ENCODE measurements around the gene PEX1.
"Not testable (repeated sequence)": the region's sequence is repeated elsewhere in the genome, so short reads cannot be mapped to it uniquely, and the experiment has no call there.

Gene PEX1

GRCh38 chr7:92550194-92550593, 21.9 kb upstream of the PEX1 start:
- Histone ChIP-seq H2BK12ac (ENCODE audit: low read length in 2 of 2) (no peak overlapping the region), H3K27me3 (ENCODE audit: control insufficient read depth in 1 of 2, insufficient read depth in 1 of 2, low read length in 2 of 2) (no peaks in the 10 kb centered on the region), H3K18ac (ENCODE audit: low read depth in 1 of 2, low read length in 2 of 2) (no peak overlapping the region), H3K14ac (ENCODE audit: low read length in 2 of 2) (no peak overlapping the region), H2BK5ac (ENCODE audit: low read depth, low read length, poor library complexity, severe bottlenecking) (no peak overlapping the region), H2BK120ac (ENCODE audit: low read depth, low read length) (no peak overlapping the region), H3K9ac (ENCODE audit: low read length) (no peak overlapping the region), H3K4me2 (ENCODE audit: low read length, poor library complexity, severe bottlenecking) (no peak overlapping the region), H3K4me1 (ENCODE audit: control insufficient read depth, insufficient read depth, low read depth, low read length) (no peaks in the 10 kb centered on the region), H4K91ac (ENCODE audit: low read length) (no peak overlapping the region), H2AFZ (ENCODE audit: low read depth, low read length) (no peak overlapping the region), H2BK15ac (ENCODE audit: low read depth, poor library complexity, severe bottlenecking) (no peak overlapping the region), H3K36me3 (ENCODE audit: control insufficient read depth in 1 of 2, insufficient read depth in 2 of 2, low read depth in 1 of 2, low read length in 2 of 2) (no peaks in the 10 kb centered on the region), H2AK5ac (ENCODE audit: low read length, severe bottlenecking) (no peak overlapping the region), H3K27ac (ENCODE audit: low read length, poor library complexity, severe bottlenecking) (no peak overlapping the region), H4K8ac (ENCODE audit: low read length) (no peak overlapping the region), H3K9me3 (ENCODE audit: control insufficient read depth, low read length) (no peaks in the 10 kb centered on the region), H3K4ac (ENCODE audit: low read depth in 1 of 2, low read length in 2 of 2) (no peak overlapping the region), H3K23ac (ENCODE audit: low read length in 2 of 2) (no peak overlapping the region), H3K4me3 (ENCODE audit: insufficient read depth in 1 of 2, low read depth in 1 of 2, low read length in 2 of 2) (no peak overlapping the region), H3K79me1 (replicated peaks; ENCODE audit: low read length, poor library complexity, severe bottlenecking) (no peaks in the 10 kb centered on the region)
- no peak for DNase-seq
- WGBS, result 95% methylated on average over 3 of the region's 4 CpGs

DNA sequence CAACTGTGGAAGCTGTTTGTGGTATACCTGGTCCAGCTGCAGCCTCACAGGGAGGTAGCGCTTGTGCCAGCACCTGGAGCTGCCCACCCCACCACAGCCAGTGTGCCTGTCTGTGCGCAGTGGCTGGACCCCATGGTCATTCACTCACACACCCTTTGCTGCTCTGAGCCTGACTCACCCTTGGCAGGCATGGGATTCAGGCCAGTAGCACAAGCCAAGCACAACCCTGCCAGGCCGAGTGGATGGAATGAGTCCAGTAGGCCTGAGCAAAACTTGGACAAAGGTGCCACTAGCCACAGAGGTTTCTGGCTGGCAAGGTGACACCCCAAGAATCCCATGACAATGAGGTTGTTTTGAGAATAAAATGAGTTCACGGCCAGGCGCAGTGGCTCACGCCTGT, 19.3 kb upstream of the PEX1 start:
- Histone ChIP-seq H4K8ac (ENCODE audit: low read length) (no peak overlapping the region), H3K79me1 (replicated peaks; ENCODE audit: low read length, poor library complexity, severe bottlenecking) (no peaks in the 10 kb centered on the region), H3K27ac (ENCODE audit: low read length, poor library complexity, severe bottlenecking) (no peak overlapping the region), H3K4ac (ENCODE audit: low read depth in 1 of 2, low read length in 2 of 2) (no peak overlapping the region), H3K36me3 (ENCODE audit: control insufficient read depth in 1 of 2, insufficient read depth in 2 of 2, low read depth in 1 of 2, low read length in 2 of 2) (no peaks in the 10 kb centered on the region), H3K27me3 (ENCODE audit: control insufficient read depth in 1 of 2, insufficient read depth in 1 of 2, low read length in 2 of 2) (no peaks in the 10 kb centered on the region), H2BK12ac (ENCODE audit: low read length in 2 of 2) (no peak overlapping the region), H3K9me3 (ENCODE audit: control insufficient read depth, low read length) (no peaks in the 10 kb centered on the region), H2AK5ac (ENCODE audit: low read length, severe bottlenecking) (no peak overlapping the region), H2BK5ac (ENCODE audit: low read depth, low read length, poor library complexity, severe bottlenecking) (no peak overlapping the region), H2BK120ac (ENCODE audit: low read depth, low read length) (no peak overlapping the region), H3K4me3 (ENCODE audit: insufficient read depth in 1 of 2, low read depth in 1 of 2, low read length in 2 of 2) (no peak overlapping the region), H3K18ac (ENCODE audit: low read depth in 1 of 2, low read length in 2 of 2) (no peak overlapping the region), H3K4me1 (ENCODE audit: control insufficient read depth, insufficient read depth, low read depth, low read length) (no peaks in the 10 kb centered on the region), H4K91ac (ENCODE audit: low read length) (peak overlapping the region; percentile 68), H3K23ac (ENCODE audit: low read length in 2 of 2) (no peak overlapping the region), H2BK15ac (ENCODE audit: low read depth, poor library complexity, severe bottlenecking) (no peak overlapping the region), H3K14ac (ENCODE audit: low read length in 2 of 2) (no peak overlapping the region), H2AFZ (ENCODE audit: low read depth, low read length) (no peak overlapping the region), H3K9ac (ENCODE audit: low read length) (no peak overlapping the region), H3K4me2 (ENCODE audit: low read length, poor library complexity, severe bottlenecking) (no peak overlapping the region)
- DNase-seq, result no peak
- WGBS, result 92% methylated on average over 6 of the region's 6 CpGs

- Histone ChIP-seq H3K4me1 (ENCODE audit: control insufficient read depth, insufficient read depth, low read depth, low read length) (no peaks in the 10 kb centered on the region), H3K4ac (ENCODE audit: low read depth in 1 of 2, low read length in 2 of 2) (no peak overlapping the region), H3K79me1 (replicated peaks; ENCODE audit: low read length, poor library complexity, severe bottlenecking) (no peaks in the 10 kb centered on the region), H4K91ac (ENCODE audit: low read length) (no peak overlapping the region), H2AK5ac (ENCODE audit: low read length, severe bottlenecking) (no peak overlapping the region), H2BK15ac (ENCODE audit: low read depth, poor library complexity, severe bottlenecking) (no peak overlapping the region), H3K14ac (ENCODE audit: low read length in 2 of 2) (no peak overlapping the region), H3K4me3 (ENCODE audit: insufficient read depth in 1 of 2, low read depth in 1 of 2, low read length in 2 of 2) (no peak overlapping the region), H3K18ac (ENCODE audit: low read depth in 1 of 2, low read length in 2 of 2) (no peak overlapping the region), H2AFZ (ENCODE audit: low read depth, low read length) (no peak overlapping the region), H4K8ac (ENCODE audit: low read length) (no peak overlapping the region), H3K27ac (ENCODE audit: low read length, poor library complexity, severe bottlenecking) (no peak overlapping the region), H3K27me3 (ENCODE audit: control insufficient read depth in 1 of 2, insufficient read depth in 1 of 2, low read length in 2 of 2) (no peaks in the 10 kb centered on the region), H2BK12ac (ENCODE audit: low read length in 2 of 2) (no peak overlapping the region), H3K23ac (ENCODE audit: low read length in 2 of 2) (no peak overlapping the region), H3K4me2 (ENCODE audit: low read length, poor library complexity, severe bottlenecking) (no peak overlapping the region), H3K9me3 (ENCODE audit: control insufficient read depth, low read length) (no peaks in the 10 kb centered on the region), H3K9ac (ENCODE audit: low read length) (no peak overlapping the region), H2BK120ac (ENCODE audit: low read depth, low read length) (no peak overlapping the region), H2BK5ac (ENCODE audit: low read depth, low read length, poor library complexity, severe bottlenecking) (no peak overlapping the region), H3K36me3 (ENCODE audit: control insufficient read depth in 1 of 2, insufficient read depth in 2 of 2, low read depth in 1 of 2, low read length in 2 of 2) (no peaks in the 10 kb centered on the region)
- 91% methylated on average over 17 of the region's 17 CpGs for WGBS
- DNase-seq, result no peak
Observed at GRCh38 chr7:92546856-92547497, 18.7 kb upstream of the PEX1 start.

- H3K27me3 ChIP-seq (ENCODE audit: control insufficient read depth in 1 of 2, insufficient read depth in 1 of 2, low read length in 2 of 2); H4K91ac ChIP-seq (ENCODE audit: low read length); DNase-seq; H3K9ac ChIP-seq (ENCODE audit: low read length); H2BK15ac ChIP-seq (ENCODE audit: low read depth, poor library complexity, severe bottlenecking); H2BK5ac ChIP-seq (ENCODE audit: low read depth, low read length, poor library complexity, severe bottlenecking); H3K27ac ChIP-seq (ENCODE audit: low read length, poor library complexity, severe bottlenecking); H4K8ac ChIP-seq (ENCODE audit: low read length); H3K4me1 ChIP-seq (ENCODE audit: control insufficient read depth, insufficient read depth, low read depth, low read length); H2BK12ac ChIP-seq (ENCODE audit: low read length in 2 of 2); H3K9me3 ChIP-seq (ENCODE audit: control insufficient read depth, low read length); H3K36me3 ChIP-seq (ENCODE audit: control insufficient read depth in 1 of 2, insufficient read depth in 2 of 2, low read depth in 1 of 2, low read length in 2 of 2); H3K4me3 ChIP-seq (ENCODE audit: insufficient read depth in 1 of 2, low read depth in 1 of 2, low read length in 2 of 2); H3K4me2 ChIP-seq (ENCODE audit: low read length, poor library complexity, severe bottlenecking); H3K4ac ChIP-seq (ENCODE audit: low read depth in 1 of 2, low read length in 2 of 2); H2AK5ac ChIP-seq (ENCODE audit: low read length, severe bottlenecking); H2BK120ac ChIP-seq (ENCODE audit: low read depth, low read length); H2AFZ ChIP-seq (ENCODE audit: low read depth, low read length); H3K18ac ChIP-seq (ENCODE audit: low read depth in 1 of 2, low read length in 2 of 2); H3K23ac ChIP-seq (ENCODE audit: low read length in 2 of 2); H3K14ac ChIP-seq (ENCODE audit: low read length in 2 of 2); H3K79me1 ChIP-seq (replicated peaks; ENCODE audit: low read length, poor library complexity, severe bottlenecking): not testable (repeated sequence)
- WGBS, result 93% methylated on average over 30 of the region's 30 CpGs
Observed at GRCh38 chr7:92545116-92545515, 16.8 kb upstream of the PEX1 start.

All from mesenchymal stem cell (in vitro differentiated cells and primary cell).